Endometrium (tissue), 2 donors: ENCODE measurements around the gene MYO15A.

Source experiments
- FAIRE-seq: peaks from 2 replicates; lab custom pipeline; 2012; peaks lifted over from hg19 to GRCh38; lab: Jason Lieb, UNC
- donor health status: control.
- donor health status: control.

MYO15A gene

DNA sequence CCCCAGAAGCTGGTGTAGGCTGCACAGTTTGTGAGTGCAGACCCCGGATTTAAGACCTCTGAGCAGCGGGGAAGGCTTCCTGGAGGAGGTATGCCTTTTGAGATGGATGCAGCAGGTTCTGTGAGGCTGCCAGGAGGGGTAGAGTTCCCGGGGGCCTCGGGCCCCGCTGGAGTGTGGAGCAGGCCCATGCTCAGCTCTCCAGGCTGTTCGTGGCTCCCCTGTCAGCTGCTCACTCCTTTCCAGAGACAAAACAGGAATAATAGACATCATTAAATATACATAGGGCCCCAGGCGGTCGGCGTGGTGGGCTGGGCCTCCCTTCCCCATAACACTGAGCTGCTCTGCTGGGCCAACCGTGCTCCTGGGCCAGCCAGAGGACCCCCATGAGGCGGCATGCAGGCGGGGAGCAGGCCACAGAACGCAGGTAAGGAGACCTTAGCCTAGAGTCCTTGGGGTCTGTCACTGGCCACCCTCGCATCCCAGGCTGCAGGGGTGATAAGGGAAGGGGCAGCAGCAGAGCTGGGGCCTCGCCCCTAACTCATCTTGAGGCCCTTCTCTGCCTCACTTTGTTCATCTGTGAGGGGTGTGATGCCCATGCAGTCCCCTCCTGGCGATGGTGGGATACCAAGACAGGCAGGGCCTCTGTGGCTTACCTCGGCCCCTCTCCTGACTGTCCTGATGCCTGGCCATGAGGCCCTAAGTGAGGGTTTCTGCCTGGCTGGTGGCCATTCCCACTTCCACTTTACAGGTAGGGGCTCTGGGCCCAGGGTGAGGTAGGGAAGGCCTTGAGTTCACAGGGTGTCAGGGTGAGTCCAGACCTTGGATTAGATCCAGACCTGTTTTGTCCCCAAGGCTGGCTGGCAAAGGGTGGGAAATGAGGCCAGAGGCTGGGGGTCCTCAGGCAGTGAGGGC, at the start of gene MYO15A:
Gene MYO15A (plus strand): TSS at position 356 of the 912 bp plus-strand sequence. CDS start 10,045 bp downstream, outside the sequence.
- FAIRE-seq: no peak

DNA sequence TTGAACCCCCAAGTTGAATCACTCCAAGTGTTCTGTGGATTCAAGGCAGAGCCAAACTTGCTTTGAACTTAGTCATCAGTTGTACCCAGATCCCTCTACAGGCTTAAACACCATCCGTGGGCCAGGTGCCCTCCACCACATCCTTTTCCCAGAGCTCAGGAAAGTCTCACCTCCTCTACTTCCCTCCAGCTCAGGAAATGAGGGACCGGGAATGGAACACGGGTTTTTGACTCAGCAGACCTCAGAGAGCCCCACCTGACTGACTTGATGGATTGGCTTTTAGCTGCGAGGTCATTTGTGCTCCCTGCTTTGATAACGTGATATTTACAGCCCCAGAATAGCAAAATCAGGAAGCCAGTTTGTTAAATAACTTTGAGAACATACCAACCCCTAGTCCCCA, 49.3 kb upstream of the MYO15A start:
- FAIRE-seq: no peak

GRCh38 chr17:18064053-18064452, 44.5 kb upstream of the MYO15A start:
- no peak for FAIRE-seq

GRCh38 chr17:18065546-18065945, 43.0 kb upstream of the MYO15A start:
- FAIRE-seq: no peak

GRCh38 chr17:18066866-18067265, 41.7 kb upstream of the MYO15A start:
- FAIRE-seq: no peak

DNA sequence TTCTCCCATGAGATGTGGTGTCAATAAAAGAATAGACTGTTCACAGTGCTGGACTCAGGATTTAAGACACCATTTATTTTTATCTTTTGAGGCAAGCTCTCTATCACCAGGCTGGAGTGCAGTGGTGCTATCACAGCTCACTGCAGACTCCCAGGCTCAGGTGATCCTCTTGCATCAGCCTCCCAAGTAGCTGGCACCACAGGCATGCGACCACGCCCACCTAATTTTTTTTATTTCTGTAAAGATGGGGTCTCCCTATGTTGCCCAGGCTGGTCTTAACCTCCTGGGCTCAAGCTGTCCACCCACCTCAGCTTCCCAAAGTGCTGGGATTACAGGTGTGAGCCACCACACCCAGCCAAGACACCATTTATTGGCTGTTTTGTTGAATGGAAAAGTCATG, 39.5 kb upstream of the MYO15A start:
- no peak for FAIRE-seq

DNA sequence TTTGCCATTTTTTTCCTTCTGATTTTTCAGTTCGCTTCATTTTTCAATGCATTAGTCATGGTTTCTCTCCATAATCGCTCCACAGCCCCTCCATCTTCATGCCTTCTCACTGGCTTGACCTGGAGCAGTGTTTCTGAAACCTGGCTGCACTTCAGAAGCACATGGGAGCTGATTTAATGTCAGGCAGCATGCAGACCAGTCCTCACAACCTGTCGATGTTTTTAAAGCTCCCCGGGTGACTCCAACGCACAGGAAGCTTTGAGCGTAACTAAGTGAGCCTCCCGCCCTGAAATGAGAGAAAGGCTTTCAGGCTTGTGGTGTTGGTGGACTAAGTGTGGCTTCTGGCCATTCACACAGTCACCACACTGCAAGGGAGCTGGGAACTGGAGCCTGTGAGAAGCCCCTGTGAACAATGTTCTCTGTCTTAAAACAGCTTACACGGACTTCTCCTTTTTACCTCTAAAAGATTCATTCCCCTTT, 37.7 kb upstream of the MYO15A start:
- peak; percentile 8 for FAIRE-seq

DNA sequence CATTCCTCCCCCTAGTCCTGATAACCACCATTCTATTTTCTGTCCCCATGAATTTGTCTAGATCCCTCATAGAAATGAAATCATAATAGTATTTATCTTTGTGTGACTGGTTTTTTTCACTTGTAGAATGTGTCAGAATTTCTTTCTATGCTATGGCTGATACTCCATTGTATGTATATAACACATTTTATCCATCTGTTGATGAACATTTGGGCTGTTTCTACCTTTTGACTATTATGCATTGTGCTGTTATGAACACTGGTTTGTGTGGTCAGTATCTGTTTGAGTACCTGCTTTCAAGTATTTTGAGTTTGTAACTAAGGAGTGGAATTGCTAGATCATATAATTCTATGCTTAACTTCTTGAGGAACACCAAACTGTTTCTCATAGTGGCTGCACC, 36.8 kb upstream of the MYO15A start:
- no peak for FAIRE-seq

- FAIRE-seq: no peak
Measured at GRCh38 chr17:18074566-18075272, 33.8 kb upstream of the MYO15A start.

GRCh38 chr17:18076936-18077335, 31.6 kb upstream of the MYO15A start:
- FAIRE-seq: no peak

DNA sequence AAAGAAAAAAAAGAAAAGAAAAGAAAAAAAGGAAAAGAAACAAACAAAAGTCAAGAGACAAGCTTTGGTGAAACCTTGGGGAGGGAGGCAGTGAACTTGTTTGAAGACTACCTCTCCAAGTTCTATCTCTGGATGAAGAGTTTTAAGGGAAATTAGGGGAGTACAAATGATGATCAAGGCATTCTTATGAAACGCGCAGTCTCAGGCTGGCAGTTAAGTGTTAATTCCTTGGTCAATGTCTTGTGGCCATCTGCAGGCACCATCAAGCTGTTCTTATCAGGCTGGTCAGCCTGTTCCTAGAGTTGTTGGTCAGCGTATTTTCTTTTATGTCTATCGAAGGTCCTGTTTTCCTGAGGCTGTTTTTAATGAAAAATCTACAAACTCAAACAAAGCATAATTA, 29.0 kb upstream of the MYO15A start:
- FAIRE-seq: no peak

DNA sequence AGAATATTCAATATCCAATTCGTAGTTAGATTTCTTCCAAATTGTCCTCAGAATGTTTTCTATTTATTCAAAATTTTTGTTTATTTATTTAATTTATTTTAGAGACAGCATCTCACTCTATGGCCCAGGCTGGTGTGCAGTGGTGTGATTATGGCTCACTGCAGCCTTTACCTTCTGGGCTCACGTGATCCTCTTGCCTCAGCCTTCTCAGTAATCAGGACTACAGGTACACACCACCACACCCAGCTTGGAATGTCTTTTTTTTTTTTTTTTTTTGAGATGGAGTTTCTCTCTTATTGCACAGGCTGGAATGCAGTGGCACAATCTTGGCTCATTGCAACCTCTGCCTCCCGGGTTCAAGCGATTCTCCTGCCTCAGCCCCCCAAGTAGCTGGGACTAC, 24.3 kb upstream of the MYO15A start:
- FAIRE-seq: no peak

GRCh38 chr17:18087610-18088491, 20.7 kb upstream of the MYO15A start, which contains the start of gene DRG2:
TSS of gene DRG2 (plus strand) at chr17:18087948. CDS start at chr17:18088024, 76 bp downstream.
- peak; percentile 87 for FAIRE-seq

DNA sequence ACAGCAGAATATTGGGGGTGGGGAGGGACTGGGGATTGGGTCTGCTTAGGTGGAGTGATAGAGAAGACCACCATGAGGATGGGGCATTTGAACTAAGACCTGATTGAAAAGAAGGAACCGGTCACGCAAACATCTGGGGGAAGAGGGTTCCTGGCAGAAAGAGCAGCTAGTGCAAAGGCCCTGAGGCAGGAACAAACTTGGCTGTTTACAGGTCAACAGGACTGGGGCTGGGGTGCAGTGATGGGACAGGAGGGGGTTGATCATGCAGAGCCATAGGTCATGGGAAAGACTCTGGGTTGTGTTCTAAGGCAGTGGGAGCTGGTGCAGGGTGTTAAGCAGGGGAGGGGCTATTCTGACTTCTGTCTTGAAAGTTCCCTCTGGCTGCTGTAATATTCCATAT, 18.9 kb upstream of the MYO15A start:
- no peak for FAIRE-seq

DNA sequence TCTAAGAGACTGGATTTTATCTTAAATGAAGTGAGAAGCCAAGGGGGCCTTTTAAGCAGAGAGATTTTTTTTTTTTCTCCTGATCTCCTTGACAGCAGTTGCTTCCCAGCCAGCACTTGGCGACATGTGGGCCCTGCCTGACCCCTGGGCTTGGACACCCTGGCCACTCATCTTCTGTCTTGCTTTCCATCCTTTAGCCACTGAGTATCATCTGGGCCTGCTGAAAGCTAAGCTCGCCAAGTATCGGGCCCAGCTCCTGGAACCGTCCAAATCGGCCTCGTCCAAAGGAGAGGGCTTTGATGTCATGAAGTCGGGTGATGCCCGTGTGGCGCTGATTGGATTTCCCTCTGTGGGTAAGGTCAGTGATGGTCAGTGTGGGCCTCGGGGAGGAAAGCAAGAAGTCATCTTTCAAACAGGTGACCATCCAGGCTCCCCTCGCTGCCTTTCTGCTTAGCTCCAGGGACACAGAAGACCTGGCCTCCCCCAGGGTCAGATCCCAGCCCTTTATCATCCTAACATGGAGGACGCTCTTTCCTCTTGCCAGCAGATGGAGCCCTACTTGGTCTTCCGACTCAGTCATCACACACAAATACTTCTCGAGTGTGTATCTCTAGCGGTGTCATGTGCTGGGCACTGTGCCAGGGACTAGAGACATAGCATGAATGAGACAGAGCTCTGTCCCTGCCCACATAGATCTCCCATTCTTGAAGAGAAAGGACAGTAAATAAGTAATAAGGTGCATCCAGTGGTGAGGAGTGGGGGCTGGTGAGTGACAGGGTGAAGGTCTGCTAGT, 14.7 kb upstream of the MYO15A start:
- FAIRE-seq: no peak

- no peak for FAIRE-seq
Measured at GRCh38 chr17:18094409-18094807, 14.1 kb upstream of the MYO15A start.

- no peak for FAIRE-seq
Measured at GRCh38 chr17:18099516-18099915, 9.0 kb upstream of the MYO15A start.

- FAIRE-seq: no peak
Measured at GRCh38 chr17:18100616-18101015, 7.9 kb upstream of the MYO15A start.

- FAIRE-seq: no peak
Measured at GRCh38 chr17:18101828-18102227, 6.7 kb upstream of the MYO15A start.

DNA sequence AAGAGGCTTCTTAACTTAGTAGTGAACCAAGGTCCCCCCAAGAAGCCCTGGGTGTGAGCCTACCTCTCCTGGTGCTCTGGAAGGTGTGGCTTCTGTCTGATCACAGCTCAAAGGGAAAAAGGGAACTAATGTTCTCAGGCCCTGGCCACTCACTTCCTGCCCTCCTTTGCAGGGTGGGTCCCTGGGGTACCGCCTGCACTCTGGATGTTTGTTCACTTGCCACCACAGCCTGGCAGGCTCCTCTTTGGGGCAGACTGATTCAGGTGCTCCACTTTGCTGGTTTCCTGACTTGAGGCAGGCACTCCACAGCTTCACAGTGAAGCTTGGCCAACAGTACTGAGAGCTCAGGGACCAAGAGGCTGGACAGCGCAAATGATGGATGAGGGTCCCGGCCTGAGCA, 5.9 kb upstream of the MYO15A start:
- no peak for FAIRE-seq

- no peak for FAIRE-seq
Measured at GRCh38 chr17:18105027-18105426, 3.5 kb upstream of the MYO15A start.
